Gastrocnemius medialis (tissue), 4 donors: ENCODE results near the gene G0S2. TPM values are rescaled to one million over a fixed set of nuclear protein-coding genes. Genes with fewer than 3 reads are reported as not detected.

Experiments
- ATAC-seq, 2 donors: fragments of 150-250 bp; one replicate each; pipeline ENCODE4 v1.9.1; 2016
- DNase-seq, 2 donors: peaks; one replicate each; pipeline ENCODE4 v3.0.0-alpha.2; 2019
- H3K27ac ChIP-seq, 4 donors: fragments of 200-600 bp; sonication (generic); 1 replicate in 1 of 4; 2 replicates in 3 of 4; pipeline ENCODE4 v1.5.1; 2016 to 2018; ENCODE audit warnings: mild to moderate bottlenecking in 2 of 4, moderate library complexity in 1 of 4
- H3K27me3 ChIP-seq, 3 donors: fragments of 200-600 bp; sonication (generic) in 2 of 3; 1 replicate in 1 of 3; 2 replicates in 2 of 3; pipeline versions ENCODE4 v1.5.1 to v1.6.0; 2016 to 2019; ENCODE audit warnings: mild to moderate bottlenecking in 1 of 3, moderate library complexity in 1 of 3
- H3K36me3 ChIP-seq, 2 donors: fragments of 200-600 bp; sonication (generic) in 1 of 2; one replicate each; pipeline ENCODE4 v1.5.1; 2017 to 2018
- H3K4me1 ChIP-seq, 2 donors: fragments of 200-600 bp; sonication (generic) in 1 of 2; one replicate each; pipeline ENCODE4 v1.5.1; 2016 to 2017; ENCODE audit warnings: mild to moderate bottlenecking in 2 of 2
- H3K4me3 ChIP-seq, 4 donors: fragments of 200-600 bp; sonication (generic) in 3 of 4; 1 replicate in 1 of 4; 2 replicates in 3 of 4; pipeline ENCODE4 v1.5.1; 2016 to 2019; ENCODE audit warnings: mild to moderate bottlenecking in 2 of 4
- H3K9me3 ChIP-seq, 3 donors: fragments of 200-600 bp; sonication (generic) in 2 of 3; 1 replicate in 1 of 3; 2 replicates in 2 of 3; pipeline ENCODE4 v1.5.1; 2016 to 2019
- CTCF ChIP-seq, 5 experiments: fragments of 450-650 bp in 3 of 5; fragments of 200-600 bp in 2 of 5; sonication (generic) in 2 of 5; IDR thresholded peaks in 4 of 5; conservative IDR thresholded peaks in 1 of 5; 1 replicate in 4 of 5; 2 replicates in 1 of 5; pipeline ENCODE4 v1.5.1; 2016 to 2019; ENCODE audit warnings: antibody characterized with exemption in 5 of 5, mild to moderate bottlenecking in 3 of 5, moderate library complexity in 3 of 5
- POLR2A ChIP-seq, 2 donors: fragments of 450-650 bp; IDR thresholded peaks; one replicate each; pipeline ENCODE4 v1.6.1; 2017; ENCODE audit warnings: antibody characterized with exemption in 2 of 2, mild to moderate bottlenecking in 2 of 2, moderate library complexity in 2 of 2
- in situ Hi-C, 4 donors: fragments of 200-750 bp; cut with MboI; loops; one replicate each; pipeline versions ENCODE4 v1.15.0 to v1.8.0; 2017; ENCODE audit warnings: low sequenced_read_pairs in 4 of 4
- intact Hi-C: fragments of 100-400 bp; cut with DNase I; formaldehyde crosslinking; loops from one replicate; pipeline ENCODE4 v1.15.1; 2023; ENCODE audit warnings: low total_unique reads
- total RNA-seq, 4 donors: library from RNA; depleted of rRNA; stranded (reverse); fragments of >200 nt; gene quantifications; one replicate each; pipeline versions ENCODE4 v1.1.0 to v1.2.3, GENCODE V29; 2016

The G0S2 gene
- total RNA-seq, 4 donors from 2014 or later, result 29.1 to 1,155 (median 83.4) TPM

GRCh38 chr1:209685821-209686220, 10.6 kb downstream of the G0S2 start:
- TF ChIP-seq POLR2A (IDR thresholded peaks at IDR 0.05) (no peak), CTCF (IDR thresholded peaks at IDR 0.05 in 4 of 5, conservative IDR thresholded peaks at IDR 0.05 in 1 of 5) (no peak)
- Histone ChIP-seq H3K36me3 (no peaks in the 10 kb centered on the region), H3K27ac (no peak overlapping the region), H3K4me3 (no peak overlapping the region), H3K27me3 (no peaks in the 10 kb centered on the region), H3K9me3 (no peaks in the 10 kb centered on the region), H3K4me1 (peaks cover 0 to 7% of the 10 kb centered on the region in 2 donors)
- intact Hi-C loops, result no loop called here
- DNase-seq, result no peak
- in situ Hi-C loops, result loop anchor here in 2 of 4 donors (10.0 kb wide), 1 partner anchor 51 kb away; no protein-coding TSS in a partner anchor
- no peak for ATAC-seq

GRCh38 chr1:209686322-209686721, 11.1 kb downstream of the G0S2 start:
- Histone ChIP-seq H3K27ac (no peak overlapping the region), H3K4me3 (no peak overlapping the region), H3K27me3 (no peaks in the 10 kb centered on the region), H3K4me1 (peaks cover 0 to 7% of the 10 kb centered on the region in 2 donors), H3K36me3 (no peaks in the 10 kb centered on the region), H3K9me3 (no peaks in the 10 kb centered on the region)
- ATAC-seq, result no peak
- in situ Hi-C loops (loop anchor here in 2 of 4 donors (10.0 kb wide), 1 partner anchor 52 kb away; no protein-coding TSS in a partner anchor), intact Hi-C loops (no loop called here)
- no peak for TF ChIP-seq POLR2A (IDR thresholded peaks at IDR 0.05)
- no peak for TF ChIP-seq CTCF (IDR thresholded peaks at IDR 0.05 in 4 of 5, conservative IDR thresholded peaks at IDR 0.05 in 1 of 5)
- DNase-seq, result no peak

DNA sequence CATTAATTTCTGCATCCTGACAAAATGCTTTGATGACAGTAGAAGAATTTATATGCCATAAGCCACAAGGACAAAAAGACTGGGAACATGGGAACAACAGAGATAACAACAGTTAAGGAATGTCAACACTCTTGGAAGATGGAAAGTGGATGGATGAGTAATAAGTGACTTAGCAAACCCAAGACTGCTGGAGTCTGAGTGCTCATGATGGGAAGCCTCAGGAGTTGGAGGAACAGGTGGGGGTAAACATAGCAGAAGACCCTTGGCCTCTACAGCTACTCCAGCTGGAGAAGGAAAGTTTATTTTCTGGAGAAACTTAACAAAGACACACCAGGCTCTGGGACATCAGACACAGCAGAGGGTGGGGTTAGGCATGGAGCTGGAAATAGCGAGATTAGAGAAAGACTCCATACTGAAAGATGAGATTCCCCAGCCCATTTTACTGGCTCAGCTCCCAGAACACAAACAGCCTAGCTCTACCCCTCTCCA, 13.6 kb downstream of the G0S2 start:
- Histone ChIP-seq H3K36me3 (no peaks in the 10 kb centered on the region), H3K27ac (no peak overlapping the region), H3K27me3 (no peaks in the 10 kb centered on the region), H3K4me1 (peaks cover 0 to 11% of the 10 kb centered on the region in 2 donors), H3K9me3 (no peaks in the 10 kb centered on the region), H3K4me3 (no peak overlapping the region)
- TF ChIP-seq CTCF (IDR thresholded peaks at IDR 0.05 in 4 of 5, conservative IDR thresholded peaks at IDR 0.05 in 1 of 5), result no peak
- TF ChIP-seq POLR2A (IDR thresholded peaks at IDR 0.05), result no peak
- DNase-seq, result no peak
- intact Hi-C loops (no loop called here), in situ Hi-C loops (loop anchor here in 2 of 4 donors (10.0 kb wide), 1 partner anchor 54 kb away; no protein-coding TSS in a partner anchor)
- ATAC-seq, result no peak

GRCh38 chr1:209689477-209689876, 14.3 kb downstream of the G0S2 start:
- Histone ChIP-seq H3K9me3 (no peaks in the 10 kb centered on the region), H3K36me3 (no peaks in the 10 kb centered on the region), H3K27ac (no peak overlapping the region), H3K4me3 (no peak overlapping the region), H3K27me3 (no peaks in the 10 kb centered on the region), H3K4me1 (peaks cover 0 to 11% of the 10 kb centered on the region in 2 donors)
- TF ChIP-seq POLR2A (IDR thresholded peaks at IDR 0.05), result no peak
- DNase-seq, result no peak
- no peak for ATAC-seq
- in situ Hi-C loops, result loop anchor here in 2 of 4 donors (10.0 kb wide), 1 partner anchor 55 kb away; no protein-coding TSS in a partner anchor
- intact Hi-C loops, result no loop called here

DNA sequence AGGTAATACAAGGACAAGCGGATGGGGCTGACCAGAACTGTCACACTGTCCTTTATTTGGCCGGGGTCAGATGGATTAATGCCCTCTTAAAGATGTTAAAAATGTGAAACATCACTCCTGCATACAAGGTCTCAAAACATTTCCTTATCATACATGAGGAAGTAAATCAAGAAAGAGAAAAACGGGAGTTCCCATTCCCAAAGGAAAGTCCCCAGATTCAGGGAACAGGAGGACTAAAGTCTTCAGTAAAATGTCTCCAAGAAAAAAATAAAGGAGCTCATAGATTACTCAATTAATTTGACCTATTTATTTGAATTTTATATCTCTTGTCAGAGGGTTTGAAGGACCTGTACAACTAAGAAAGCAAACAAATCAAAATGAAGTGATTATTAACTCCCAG, 16.0 kb downstream of the G0S2 start:
- in situ Hi-C loops (loop anchor here in 3 of 4 donors (5.0 kb wide), 1 partner anchor 114 kb away; no protein-coding TSS in a partner anchor), intact Hi-C loops (loop anchor here (5.0 kb wide), 1 partner anchor 44 kb away; no protein-coding TSS in a partner anchor)

More for the DNA sequence above, 16.0 kb downstream of the G0S2 start:
- DNase-seq, result no peak
- Histone ChIP-seq H3K36me3 (no peaks in the 10 kb centered on the region), H3K27ac (no peak overlapping the region), H3K4me1 (peaks cover 0 to 11% of the 10 kb centered on the region in 2 donors), H3K9me3 (no peaks in the 10 kb centered on the region), H3K4me3 (no peak overlapping the region), H3K27me3 (no peaks in the 10 kb centered on the region)
- TF ChIP-seq POLR2A (IDR thresholded peaks at IDR 0.05) (no peak), CTCF (IDR thresholded peaks at IDR 0.05 in 4 of 5, conservative IDR thresholded peaks at IDR 0.05 in 1 of 5) (no peak)
- ATAC-seq, result no peak
